ENCODE results near the gene LDB2. TPM values are rescaled to one million over a fixed set of nuclear protein-coding genes. Genes with fewer than 3 reads are reported as not detected.

The LDB2 gene
- total RNA-seq, 1 donor = 18.8 TPM

- Histone ChIP-seq H3K27me3 (ENCODE audit: insufficient read depth, low read length) (no peaks in the 10 kb centered on the region), H3K4me1 (ENCODE audit: insufficient read depth, low read length) (no peaks in the 10 kb centered on the region), H3K9me3 (ENCODE audit: low read depth, low read length) (no peaks in the 10 kb centered on the region), H3K4me3 (ENCODE audit: insufficient read depth, low read length) (no peak overlapping the region), H2AFZ (ENCODE audit: low read length) (no peak overlapping the region), H4K20me1 (ENCODE audit: insufficient read depth, low read length) (no peaks in the 10 kb centered on the region), H3K36me3 (ENCODE audit: insufficient read depth, low read length) (no peaks in the 10 kb centered on the region), H3K79me2 (ENCODE audit: insufficient read depth, low read length) (no peaks in the 10 kb centered on the region), H3K27ac (ENCODE audit: low read depth, low read length) (no peak overlapping the region), H3K4me2 (ENCODE audit: insufficient read depth, low read length) (no peak overlapping the region)
- DNase-seq (ENCODE audit: insufficient read length, low spot score, missing footprints) = no peak
- no peak for TF ChIP-seq CTCF (IDR thresholded peaks at IDR 0.05; ENCODE audit: extremely low read depth, low read depth, low read length)
These were observed 307.6 kb downstream of the LDB2 start for GRCh38 chr4:16590797-16591196.

DNA sequence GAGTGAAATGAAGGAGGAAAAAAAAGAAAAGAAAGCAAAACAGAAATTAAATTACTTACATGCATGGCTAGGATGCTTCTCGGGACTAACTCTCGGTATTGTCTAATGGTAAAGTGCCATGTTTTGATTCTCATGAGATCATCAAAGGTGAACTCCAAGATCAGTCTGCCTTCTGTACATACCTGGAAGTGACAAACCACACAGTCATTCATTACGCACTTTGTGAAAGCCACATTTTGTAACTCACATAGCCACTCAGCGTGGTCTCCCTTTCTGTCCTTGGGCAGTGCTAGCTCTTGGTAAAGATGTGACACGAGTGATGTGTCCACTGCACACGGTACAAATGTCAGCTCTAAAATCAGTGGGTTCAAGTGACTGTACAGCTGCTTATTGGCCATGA lies 309.8 kb downstream of the LDB2 start:
- Histone ChIP-seq H3K36me3 (ENCODE audit: insufficient read depth, low read length) (no peaks in the 10 kb centered on the region), H2AFZ (ENCODE audit: low read length) (no peak overlapping the region), H3K4me2 (ENCODE audit: insufficient read depth, low read length) (no peak overlapping the region), H3K27ac (ENCODE audit: low read depth, low read length) (no peak overlapping the region), H3K4me1 (ENCODE audit: insufficient read depth, low read length) (peaks cover 19% of the 10 kb centered on the region), H4K20me1 (ENCODE audit: insufficient read depth, low read length) (no peaks in the 10 kb centered on the region), H3K4me3 (ENCODE audit: insufficient read depth, low read length) (no peak overlapping the region), H3K9me3 (ENCODE audit: low read depth, low read length) (no peaks in the 10 kb centered on the region), H3K79me2 (ENCODE audit: insufficient read depth, low read length) (no peaks in the 10 kb centered on the region), H3K27me3 (ENCODE audit: insufficient read depth, low read length) (no peaks in the 10 kb centered on the region)
- DNase-seq (ENCODE audit: insufficient read length, low spot score, missing footprints) = no peak
- TF ChIP-seq CTCF (IDR thresholded peaks at IDR 0.05; ENCODE audit: extremely low read depth, low read depth, low read length) = no peak

- H2AFZ ChIP-seq (ENCODE audit: low read length) = no peak overlapping the region
- no peak for DNase-seq (ENCODE audit: insufficient read length, low spot score, missing footprints)
These were observed 310.3 kb downstream of the LDB2 start for GRCh38 chr4:16588149-16588548.

DNA sequence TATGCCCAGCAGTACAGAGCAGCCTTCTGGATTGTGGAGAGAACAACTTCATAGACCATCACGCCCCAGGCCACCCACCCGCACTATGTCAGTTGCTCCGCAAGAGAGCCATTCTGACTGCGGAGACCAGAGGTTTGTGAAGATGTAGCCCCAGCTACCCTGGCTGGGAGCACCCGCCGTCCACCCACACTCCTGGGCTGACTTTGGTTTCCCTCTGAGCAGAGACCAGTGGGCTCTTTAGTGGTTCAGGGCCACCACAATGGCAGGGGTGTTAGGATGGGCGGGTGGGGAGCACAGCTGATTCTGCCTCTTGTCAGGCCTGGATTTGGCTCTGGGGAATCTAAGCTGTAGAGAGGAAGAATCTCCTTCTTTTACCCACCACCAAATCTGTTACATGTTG lies 313.4 kb downstream of the LDB2 start:
- Histone ChIP-seq H3K27ac (ENCODE audit: low read depth, low read length) (no peak overlapping the region), H4K20me1 (ENCODE audit: insufficient read depth, low read length) (no peaks in the 10 kb centered on the region), H3K79me2 (ENCODE audit: insufficient read depth, low read length) (no peaks in the 10 kb centered on the region), H2AFZ (ENCODE audit: low read length) (no peak overlapping the region), H3K36me3 (ENCODE audit: insufficient read depth, low read length) (no peaks in the 10 kb centered on the region), H3K4me2 (ENCODE audit: insufficient read depth, low read length) (no peak overlapping the region), H3K9me3 (ENCODE audit: low read depth, low read length) (no peaks in the 10 kb centered on the region), H3K4me3 (ENCODE audit: insufficient read depth, low read length) (no peak overlapping the region), H3K4me1 (ENCODE audit: insufficient read depth, low read length) (peaks cover 22% of the 10 kb centered on the region), H3K27me3 (ENCODE audit: insufficient read depth, low read length) (no peaks in the 10 kb centered on the region)
- no peak for DNase-seq (ENCODE audit: insufficient read length, low spot score, missing footprints)
- no peak for TF ChIP-seq CTCF (IDR thresholded peaks at IDR 0.05; ENCODE audit: extremely low read depth, low read depth, low read length)

More at GRCh38 chr4:16588149-16588548, 310.3 kb downstream of the LDB2 start:
- Histone ChIP-seq H3K27ac (ENCODE audit: low read depth, low read length) (no peak overlapping the region), H3K27me3 (ENCODE audit: insufficient read depth, low read length) (no peaks in the 10 kb centered on the region), H3K79me2 (ENCODE audit: insufficient read depth, low read length) (no peaks in the 10 kb centered on the region), H3K4me2 (ENCODE audit: insufficient read depth, low read length) (no peak overlapping the region), H3K4me1 (ENCODE audit: insufficient read depth, low read length) (peaks cover 19% of the 10 kb centered on the region), H3K4me3 (ENCODE audit: insufficient read depth, low read length) (no peak overlapping the region), H4K20me1 (ENCODE audit: insufficient read depth, low read length) (no peaks in the 10 kb centered on the region), H3K9me3 (ENCODE audit: low read depth, low read length) (no peaks in the 10 kb centered on the region), H3K36me3 (ENCODE audit: insufficient read depth, low read length) (no peaks in the 10 kb centered on the region)
- TF ChIP-seq CTCF (IDR thresholded peaks at IDR 0.05; ENCODE audit: extremely low read depth, low read depth, low read length) = no peak

Data from osteoblast (primary cell).